Testis (tissue), 5 donors: ENCODE measurements around the gene JAM3. TPM values are rescaled to one million over a fixed set of nuclear protein-coding genes. Genes with fewer than 3 reads are reported as not detected.

Experiments
- DNase-seq: peaks from one replicate; pipeline ENCODE4 v3.0.0-alpha.2; 2019
- H3K27ac ChIP-seq, 2 donors: fragments of 200-600 bp; sonication (generic); one replicate each; pipeline ENCODE4 v1.5.1; 2019
- H3K27me3 ChIP-seq: fragments of 200-600 bp; sonication (generic); one replicate; pipeline ENCODE4 v1.5.1; 2019
- H3K36me3 ChIP-seq: fragments of 200-600 bp; sonication (generic); one replicate; pipeline ENCODE4 v1.5.1; 2017; ENCODE audit warnings: low read depth; ENCODE audit errors: missing control alignments
- H3K4me1 ChIP-seq: fragments of 200-600 bp; sonication (generic); one replicate; pipeline ENCODE4 v1.5.1; 2019
- H3K4me3 ChIP-seq, 2 donors: fragments of 200-600 bp; sonication (generic); one replicate each; pipeline ENCODE4 v1.5.1; 2017 to 2019
- H3K9me3 ChIP-seq: fragments of 200-600 bp; sonication (generic); one replicate; pipeline ENCODE4 v1.5.1; 2017
- CTCF ChIP-seq, 3 experiments: fragments of 450-650 bp in 2 of 3; fragments of 200-600 bp in 1 of 3; sonication (generic) in 1 of 3; IDR thresholded peaks; one replicate each; pipeline ENCODE4 v1.5.1; 2016 to 2019; ENCODE audit warnings: antibody characterized with exemption in 3 of 3, mild to moderate bottlenecking in 2 of 3, moderate library complexity in 1 of 3
- POLR2A ChIP-seq: fragments of 450-650 bp; IDR thresholded peaks from one replicate; pipeline ENCODE4 v1.6.1; 2017; ENCODE audit warnings: antibody characterized with exemption, mild to moderate bottlenecking, moderate library complexity
- WGBS, 2 donors: methylation state at CpG; one replicate each; pipeline ENCODE4 v1.1.5; 2018; 5-methylcytosine and 5-hydroxymethylcytosine counted together
- intact Hi-C: fragments of 100-400 bp; cut with DNase I; formaldehyde crosslinking; loops from one replicate; pipeline ENCODE4 v1.15.1; 2023; ENCODE audit warnings: low total_unique reads
- long read RNA-seq, 2 donors: transcript quantifications; one replicate each; lab custom pipeline, GENCODE V29; 2026
- polyA plus RNA-seq: library from polyadenylated mRNA; stranded (reverse); fragments of 350-450 nt; fragmentation: Illumina TruSeq; extraction: RNeasy Lipid Tissue Mini Kit (QIAGEN cat#74804); gene quantifications from one replicate; pipeline ENCODE4 v1.2.3, GENCODE V29; 2014; ENCODE audit warnings: low read depth, low replicate concordance; ENCODE audit not compliant: insufficient read depth
- total RNA-seq, 2 donors: library from RNA; depleted of rRNA; stranded (reverse); fragments of >200 nt; gene quantifications; one replicate each; pipeline ENCODE4 v1.2.3, GENCODE V29; 2016

Gene JAM3
- total RNA-seq: 100 to 1,000 TPM; 172 to 188 TPM
- polyA plus RNA-seq: 81.0 TPM
- long read RNA-seq, donor 1, transcript JAM3-201 (9 exons, 3,912 nt): major isoform, 10 of 14 reads
- long read RNA-seq, donor 1, partial matches to known transcripts: 0 of 14 reads
- long read RNA-seq, donor 1, other reads (novel, unspliced or antisense): 0 of 14 reads
- long read RNA-seq, donor 2, transcript JAM3-201 (9 exons, 3,912 nt): major isoform, 10 of 12 reads
- long read RNA-seq, donor 2, partial matches to known transcripts: 0 of 12 reads
- long read RNA-seq, donor 2, other reads (novel, unspliced or antisense): 0 of 12 reads

GRCh38 chr11:134068829-134069425, at the start of gene JAM3:
TSS of gene JAM3 (plus strand) at chr11:134069072. CDS start at chr11:134069084, 12 bp downstream.
- intact Hi-C loops: no loop called here
- peak within 1 kb of the TSS; percentile 94 to 96 for H3K27ac ChIP-seq
- TF ChIP-seq CTCF (IDR thresholded peaks at IDR 0.05) (no peak), POLR2A (peak; percentile 80)
- 0% methylated on average over 4 to 57 of the region's 57 CpGs for WGBS, 2 donors
- no peaks in the 10 kb centered on the region for H3K36me3 ChIP-seq
- H3K9me3 ChIP-seq: no peaks in the 10 kb centered on the region
- no peaks in the 10 kb centered on the region for H3K27me3 ChIP-seq
- peak; percentile 99 for DNase-seq
- H3K4me3 ChIP-seq: peak within 1 kb of the TSS; percentile 84 to 96
- peaks cover 34% of the 10 kb centered on the region for H3K4me1 ChIP-seq

- Histone ChIP-seq H3K4me3 (no peak overlapping the region), H3K27me3 (no peaks in the 10 kb centered on the region), H3K36me3 (no peaks in the 10 kb centered on the region), H3K9me3 (no peaks in the 10 kb centered on the region), H3K4me1 (no peaks in the 10 kb centered on the region), H3K27ac (no peak overlapping the region)
- WGBS, 2 donors: 72 to 84% methylated on average over 7 of the region's 7 CpGs
- intact Hi-C loops: no loop called here
- DNase-seq: no peak
- TF ChIP-seq CTCF (IDR thresholded peaks at IDR 0.05): no peak
- TF ChIP-seq POLR2A: no peak
Measured at GRCh38 chr11:134019500-134019899, 49.4 kb upstream of the JAM3 start.

- no peak for TF ChIP-seq CTCF (IDR thresholded peaks at IDR 0.05)
- TF ChIP-seq POLR2A: no peak
- intact Hi-C loops: no loop called here
- no peaks in the 10 kb centered on the region for H3K27me3 ChIP-seq
- no peak for DNase-seq
- H3K4me1 ChIP-seq: no peaks in the 10 kb centered on the region
- no peaks in the 10 kb centered on the region for H3K9me3 ChIP-seq
- H3K4me3 ChIP-seq: no peak overlapping the region
- no peak overlapping the region for H3K27ac ChIP-seq
- WGBS, 2 donors: 53 to 54% methylated on average over 8 to 13 of the region's 13 CpGs
- no peaks in the 10 kb centered on the region for H3K36me3 ChIP-seq
Measured at GRCh38 chr11:134020598-134020997, 48.3 kb upstream of the JAM3 start.

- Histone ChIP-seq H3K9me3 (no peaks in the 10 kb centered on the region), H3K36me3 (no peaks in the 10 kb centered on the region), H3K27ac (no peak overlapping the region), H3K4me3 (no peak overlapping the region), H3K4me1 (no peaks in the 10 kb centered on the region), H3K27me3 (no peaks in the 10 kb centered on the region)
- WGBS, 2 donors: 92% methylated on average over 7 of the region's 7 CpGs
- TF ChIP-seq CTCF (IDR thresholded peaks at IDR 0.05) (no peak), POLR2A (no peak)
- DNase-seq: no peak
- intact Hi-C loops: no loop called here
Measured at GRCh38 chr11:134021326-134021725, 47.5 kb upstream of the JAM3 start.

GRCh38 chr11:134022748-134023147, 46.1 kb upstream of the JAM3 start:
- H3K27me3 ChIP-seq: no peaks in the 10 kb centered on the region
- H3K36me3 ChIP-seq: no peaks in the 10 kb centered on the region
- no peaks in the 10 kb centered on the region for H3K4me1 ChIP-seq
- WGBS, 2 donors: 68 to 83% methylated on average over 9 of the region's 9 CpGs
- TF ChIP-seq CTCF (IDR thresholded peaks at IDR 0.05): no peak
- no peak for TF ChIP-seq POLR2A
- H3K9me3 ChIP-seq: no peaks in the 10 kb centered on the region
- DNase-seq: no peak
- intact Hi-C loops: no loop called here
- H3K4me3 ChIP-seq: no peak overlapping the region
- no peak overlapping the region for H3K27ac ChIP-seq
